NCI-H2171 treated with DMSO at 0.1 percent for 48 hours (cell line): Measurements from ENCODE around the gene MOCOS.
A peak's percentile ranks its signal among the peaks of the same experiment; 100 is the strongest.

Experiments used
- DNase-seq: peaks from one replicate; lab custom pipeline; 2025; lab: John Stamatoyannopoulos, UW

Gene MOCOS

GRCh38 chr18:36179562-36180355 lies 7.5 kb upstream of the MOCOS start:
- no peak for DNase-seq

GRCh38 chr18:36181441-36181840 lies 5.9 kb upstream of the MOCOS start:
- DNase-seq: no peak

- no peak for DNase-seq
Measured at GRCh38 chr18:36181898-36182506, 5.3 kb upstream of the MOCOS start.

- DNase-seq: no peak
Measured at GRCh38 chr18:36183033-36183432, 4.3 kb upstream of the MOCOS start.

GRCh38 chr18:36183987-36184386 lies 3.3 kb upstream of the MOCOS start:
- DNase-seq: no peak

- no peak for DNase-seq
Measured at GRCh38 chr18:36185157-36185556, 2.1 kb upstream of the MOCOS start.

GRCh38 chr18:36185901-36186460 lies 1.3 kb upstream of the MOCOS start:
- no peak for DNase-seq

- no peak for DNase-seq
Measured at GRCh38 chr18:36186461-36187192, 670 bp upstream of the MOCOS start.

GRCh38 chr18:36187826-36188721 lies 777 bp downstream of the MOCOS start:
- no peak for DNase-seq

- no peak for DNase-seq
Measured at GRCh38 chr18:36188916-36189315, 1.6 kb downstream of the MOCOS start.

- DNase-seq: no peak
Measured at GRCh38 chr18:36189486-36189885, 2.2 kb downstream of the MOCOS start.

GRCh38 chr18:36191286-36191685 lies 4.0 kb downstream of the MOCOS start:
- no peak for DNase-seq

GRCh38 chr18:36191711-36192110 lies 4.4 kb downstream of the MOCOS start:
- no peak for DNase-seq

GRCh38 chr18:36194600-36195315 lies 7.5 kb downstream of the MOCOS start:
- DNase-seq: no peak

- no peak for DNase-seq
Measured at GRCh38 chr18:36195427-36196122, 8.3 kb downstream of the MOCOS start.

- peak; percentile 24 for DNase-seq
Measured at GRCh38 chr18:36196238-36196995, 9.1 kb downstream of the MOCOS start.

- DNase-seq: no peak
Measured at GRCh38 chr18:36197511-36198166, 10.3 kb downstream of the MOCOS start.

GRCh38 chr18:36199691-36200295 lies 12.5 kb downstream of the MOCOS start:
- DNase-seq: no peak

GRCh38 chr18:36200354-36200771 lies 13.1 kb downstream of the MOCOS start:
- DNase-seq: no peak
